PC-9 (cell line): ENCODE measurements around the gene PAM.

Experiments
- CTCF ChIP-seq: fragments of 200-600 bp; sonication (generic); conservative IDR thresholded peaks from 2 replicates; pipeline ENCODE4 v1.6.1; 2017; ENCODE audit warnings: mixed run types, antibody characterized with exemption, mild to moderate bottlenecking, moderate library complexity
- EZH2 ChIP-seq: fragments of 200-600 bp; sonication (generic); IDR thresholded peaks from 2 replicates; pipeline ENCODE4 v1.8.0; 2017; ENCODE audit warnings: antibody characterized with exemption, low read depth

- TF ChIP-seq CTCF, result no peak
- TF ChIP-seq EZH2, result no peak
These were observed 133.9 kb downstream of the PAM start for GRCh38 chr5:102889033-102889432.
